Skeletal muscle tissue (tissue), 4 donors: ENCODE results near the gene CD6. TPM values are rescaled to one million over a fixed set of nuclear protein-coding genes. Genes with fewer than 3 reads are reported as not detected.

Experiments
- H3K27ac ChIP-seq: one replicate; pipeline ENCODE4 v1.7.0; 2013; ENCODE audit warnings: mild to moderate bottlenecking, low read depth, low read length, inconsistent platforms
- H3K27me3 ChIP-seq, 3 donors: one replicate each; pipeline ENCODE4 v1.7.0; 2013; ENCODE audit warnings: low read length in 3 of 3; ENCODE audit not compliant: control insufficient read depth in 3 of 3, insufficient read depth in 3 of 3
- H3K36me3 ChIP-seq, 3 donors: one replicate each; pipeline ENCODE4 v1.7.0; 2013; ENCODE audit warnings: low read length in 3 of 3; ENCODE audit not compliant: control insufficient read depth in 3 of 3, insufficient read depth in 3 of 3
- H3K4me1 ChIP-seq, 3 donors: one replicate each; pipeline ENCODE4 v1.7.0; 2013; ENCODE audit warnings: low read length in 3 of 3, mild to moderate bottlenecking in 3 of 3; ENCODE audit not compliant: control insufficient read depth in 3 of 3, insufficient read depth in 3 of 3
- H3K4me3 ChIP-seq, 3 donors: one replicate each; pipeline ENCODE4 v1.7.0; 2013; ENCODE audit warnings: low read length in 3 of 3
- H3K9ac ChIP-seq, 3 donors: one replicate each; pipeline ENCODE4 v1.7.0; 2013; ENCODE audit warnings: low read length in 3 of 3, mild to moderate bottlenecking in 3 of 3, moderate library complexity in 2 of 3, low read depth in 1 of 3
- H3K9me3 ChIP-seq, 3 donors: one replicate each; pipeline ENCODE4 v1.7.0; 2013; ENCODE audit warnings: low read length in 3 of 3; ENCODE audit not compliant: control insufficient read depth in 3 of 3
- total RNA-seq: library from RNA; depleted of rRNA; stranded (reverse); fragments of >200 nt; gene quantifications from one replicate; pipeline ENCODE4 v1.2.3, GENCODE V29; 2014
- donor health status: Osteomylitis.

CD6 gene
- total RNA-seq, 1 donor from 2014 or later: under 0.01 TPM

GRCh38 chr11:61028135-61028729 is 56.8 kb downstream of the CD6 start:
- Histone ChIP-seq H3K4me1 (peaks cover 2 to 10% (median 3%) of the 10 kb centered on the region in 3 donors), H3K36me3 (no peaks in the 10 kb centered on the region), H3K27ac (no peak overlapping the region), H3K4me3 (no peak overlapping the region), H3K9me3 (peaks cover 0 to 2% (median 0%) of the 10 kb centered on the region in 3 donors), H3K9ac (no peak overlapping the region), H3K27me3 (peaks cover 9 to 28% (median 25%) of the 10 kb centered on the region in 3 donors)

- Histone ChIP-seq H3K36me3 (no peaks in the 10 kb centered on the region), H3K9ac (no peak overlapping the region), H3K27ac (no peak overlapping the region), H3K4me3 (no peak overlapping the region), H3K9me3 (no peaks in the 10 kb centered on the region), H3K27me3 (peaks cover 0 to under 1% (median 0%) of the 10 kb centered on the region in 3 donors), H3K4me1 (no peaks in the 10 kb centered on the region)
Measured at GRCh38 chr11:61032824-61033223, 61.3 kb downstream of the CD6 start.

DNA sequence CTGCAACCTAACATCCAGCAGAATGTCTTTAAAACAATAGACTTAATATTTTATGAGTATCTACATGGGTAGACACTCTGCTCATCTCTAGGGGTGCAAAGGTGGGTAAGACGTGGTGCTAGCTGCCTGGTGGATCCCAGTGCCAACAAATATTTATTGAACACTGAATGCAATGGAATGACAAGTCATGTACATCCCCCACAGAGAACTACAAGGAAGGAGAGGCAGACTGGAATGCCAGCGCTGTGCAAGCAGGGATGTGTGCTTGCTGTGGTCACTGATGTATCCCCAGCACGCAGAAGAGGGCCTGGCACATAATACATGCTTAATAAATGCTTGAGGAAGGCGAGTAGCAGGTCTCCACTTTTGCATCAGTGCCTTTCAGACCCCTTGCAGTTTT is 61.9 kb downstream of the CD6 start:
- Histone ChIP-seq H3K27me3 (no peaks in the 10 kb centered on the region), H3K36me3 (no peaks in the 10 kb centered on the region), H3K4me3 (no peak overlapping the region), H3K9ac (no peak overlapping the region), H3K4me1 (no peaks in the 10 kb centered on the region), H3K27ac (no peak overlapping the region), H3K9me3 (no peaks in the 10 kb centered on the region)

GRCh38 chr11:61034111-61034510 is 62.6 kb downstream of the CD6 start:
- Histone ChIP-seq H3K36me3 (no peaks in the 10 kb centered on the region), H3K9ac (no peak overlapping the region), H3K4me1 (no peaks in the 10 kb centered on the region), H3K27ac (no peak overlapping the region), H3K27me3 (no peaks in the 10 kb centered on the region), H3K4me3 (no peak overlapping the region), H3K9me3 (no peaks in the 10 kb centered on the region)

GRCh38 chr11:61034704-61035525 is 63.4 kb downstream of the CD6 start:
- no peak overlapping the region for H3K27ac ChIP-seq
- H3K27me3 ChIP-seq: no peaks in the 10 kb centered on the region
- H3K9me3 ChIP-seq: no peaks in the 10 kb centered on the region
- H3K4me3 ChIP-seq: no peak overlapping the region
- H3K4me1 ChIP-seq: no peaks in the 10 kb centered on the region
- no peaks in the 10 kb centered on the region for H3K36me3 ChIP-seq
- no peak overlapping the region for H3K9ac ChIP-seq

DNA sequence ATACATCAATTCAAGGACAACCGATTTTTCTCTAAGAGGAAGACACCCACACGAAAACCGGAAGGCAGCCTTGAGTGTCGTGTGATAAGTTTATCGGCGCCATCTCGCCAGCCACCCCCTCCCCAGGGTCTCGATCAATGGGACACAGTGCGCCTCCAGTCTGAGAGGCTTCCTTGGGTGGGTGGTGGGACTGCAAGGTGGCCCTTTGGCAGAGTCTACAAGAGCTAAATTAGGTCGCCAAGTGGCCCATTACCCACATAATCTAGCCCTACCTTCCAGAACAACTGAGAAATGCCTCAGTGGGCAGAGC is 64.0 kb downstream of the CD6 start:
- Histone ChIP-seq H3K9ac (no peak overlapping the region), H3K27ac (no peak overlapping the region), H3K27me3 (no peaks in the 10 kb centered on the region), H3K4me1 (no peaks in the 10 kb centered on the region), H3K9me3 (no peaks in the 10 kb centered on the region), H3K4me3 (no peak overlapping the region), H3K36me3 (no peaks in the 10 kb centered on the region)

GRCh38 chr11:61037441-61038093 is 66.1 kb downstream of the CD6 start:
- Histone ChIP-seq H3K4me1 (peaks cover 4 to 8% (median 5%) of the 10 kb centered on the region in 3 donors), H3K9me3 (no peaks in the 10 kb centered on the region), H3K27me3 (no peaks in the 10 kb centered on the region), H3K27ac (no peak overlapping the region), H3K4me3 (no peak overlapping the region), H3K9ac (no peak overlapping the region), H3K36me3 (no peaks in the 10 kb centered on the region)

DNA sequence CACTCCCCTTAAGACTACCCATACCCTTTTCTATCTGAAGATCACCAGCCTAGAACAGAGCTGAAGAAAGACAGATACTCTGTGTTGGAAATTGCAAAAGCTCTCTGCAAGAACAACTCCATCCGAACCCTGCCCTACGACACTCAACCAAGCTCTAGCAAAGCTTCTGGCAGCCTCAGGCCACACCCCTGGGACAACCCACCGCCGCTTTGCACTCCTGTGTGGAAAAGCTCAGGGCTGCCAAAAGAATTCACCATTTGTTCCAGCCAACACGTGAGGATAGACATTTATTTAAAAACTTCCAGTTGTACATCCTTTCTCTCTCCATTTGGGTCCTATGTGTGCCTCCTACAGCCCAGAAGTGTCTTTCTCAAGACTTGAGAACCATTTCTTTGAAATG is 68.4 kb downstream of the CD6 start:
- H3K9ac ChIP-seq: no peak overlapping the region
- H3K36me3 ChIP-seq: no peaks in the 10 kb centered on the region
- peaks cover 4 to 8% (median 5%) of the 10 kb centered on the region in 3 donors for H3K4me1 ChIP-seq
- no peak overlapping the region for H3K27ac ChIP-seq
- H3K9me3 ChIP-seq: no peaks in the 10 kb centered on the region
- no peaks in the 10 kb centered on the region for H3K27me3 ChIP-seq
- no peak overlapping the region for H3K4me3 ChIP-seq

GRCh38 chr11:61041755-61042518 is 70.5 kb downstream of the CD6 start:
- no peak overlapping the region for H3K27ac ChIP-seq
- no peaks in the 10 kb centered on the region for H3K36me3 ChIP-seq
- no peak overlapping the region for H3K4me3 ChIP-seq
- H3K27me3 ChIP-seq: peaks cover 0 to 3% (median 0%) of the 10 kb centered on the region in 3 donors
- H3K4me1 ChIP-seq: peaks cover 4 to 8% (median 5%) of the 10 kb centered on the region in 3 donors
- no peaks in the 10 kb centered on the region for H3K9me3 ChIP-seq
- H3K9ac ChIP-seq: peak overlapping the region in 1 of 3 donors; percentile 57
